GM12891 (cell line): ENCODE measurements around the gene PLCB1.

Experiments
- POLR2A ChIP-seq: IDR thresholded peaks from 2 replicates; pipeline ENCODE4 v1.6.1; 2011; ENCODE audit warnings: low read depth, low read length, control low read depth
- POLR2AphosphoS5 ChIP-seq: IDR thresholded peaks from 2 replicates; pipeline ENCODE4 v1.6.1; 2011; ENCODE audit warnings: low read depth, low read length, control low read depth
- POU2F2 ChIP-seq: IDR thresholded peaks from 2 replicates; pipeline ENCODE4 v1.6.1; 2011; ENCODE audit warnings: low read depth, mild to moderate bottlenecking, control low read depth, low read length, moderate library complexity

GRCh38 chr20:8133310-8133768 lies 1.3 kb downstream of the PLCB1 start:
- no peak for TF ChIP-seq POLR2AphosphoS5
- no peak for TF ChIP-seq POLR2A
- TF ChIP-seq POU2F2, result no peak
